CD4-positive, alpha-beta T cell treated with Interferon alpha-2 for 1 hour (primary cell): Measurements from ENCODE around the gene HS3ST3A1.
"Not testable (repeated sequence)": the region's sequence is repeated elsewhere in the genome, so short reads cannot be mapped to it uniquely, and the experiment has no call there.

Source experiments
- DNase-seq, 2 donors: peaks; one replicate each; pipeline ENCODE4 v3.0.0-alpha.2; 2020 to 2022

The HS3ST3A1 gene

GRCh38 chr17:13569398-13570123, 32.2 kb downstream of the HS3ST3A1 start:
- DNase-seq, result no peak

GRCh38 chr17:13568582-13569397, 32.9 kb downstream of the HS3ST3A1 start:
- DNase-seq, result no peak

- DNase-seq, result no peak
Observed at GRCh38 chr17:13563866-13564265, 37.9 kb downstream of the HS3ST3A1 start.

- no peak for DNase-seq
Observed at GRCh38 chr17:13562271-13562800, 39.4 kb downstream of the HS3ST3A1 start.

GRCh38 chr17:13561606-13562270, 40.0 kb downstream of the HS3ST3A1 start:
- DNase-seq, result no peak

GRCh38 chr17:13560935-13561334, 40.8 kb downstream of the HS3ST3A1 start:
- no peak for DNase-seq

GRCh38 chr17:13558588-13558987, 43.1 kb downstream of the HS3ST3A1 start:
- DNase-seq, result no peak

GRCh38 chr17:13557077-13557476, 44.7 kb downstream of the HS3ST3A1 start:
- no peak for DNase-seq

GRCh38 chr17:13554231-13554630, 47.5 kb downstream of the HS3ST3A1 start:
- DNase-seq, result no peak

- no peak for DNase-seq
Observed at GRCh38 chr17:13550291-13550690, 51.4 kb downstream of the HS3ST3A1 start.

GRCh38 chr17:13548576-13548975, 53.2 kb downstream of the HS3ST3A1 start:
- not testable (repeated sequence) for DNase-seq

- no peak for DNase-seq
Observed at GRCh38 chr17:13546851-13547250, 54.9 kb downstream of the HS3ST3A1 start.

- DNase-seq, result no peak
Observed at GRCh38 chr17:13545941-13546340, 55.8 kb downstream of the HS3ST3A1 start.

- no peak for DNase-seq
Observed at GRCh38 chr17:13544765-13545164, 57.0 kb downstream of the HS3ST3A1 start.

GRCh38 chr17:13544292-13544691, 57.4 kb downstream of the HS3ST3A1 start:
- no peak for DNase-seq

- no peak for DNase-seq
Observed at GRCh38 chr17:13542636-13543035, 59.1 kb downstream of the HS3ST3A1 start.

GRCh38 chr17:13541032-13541480, 60.7 kb downstream of the HS3ST3A1 start:
- DNase-seq, result no peak

GRCh38 chr17:13540546-13540945, 61.2 kb downstream of the HS3ST3A1 start:
- DNase-seq, result no peak

- no peak for DNase-seq
Observed at GRCh38 chr17:13539421-13539820, 62.3 kb downstream of the HS3ST3A1 start.

- DNase-seq, result no peak
Observed at GRCh38 chr17:13538841-13539411, 62.8 kb downstream of the HS3ST3A1 start.

- DNase-seq, result no peak
Observed at GRCh38 chr17:13537871-13538643, 63.7 kb downstream of the HS3ST3A1 start.

- DNase-seq, result no peak
Observed at GRCh38 chr17:13537167-13537731, 64.5 kb downstream of the HS3ST3A1 start.
